Measurements from ENCODE around the gene DUSP14. TPM values are rescaled to one million over a fixed set of nuclear protein-coding genes. Genes with fewer than 3 reads are reported as not detected.

Gene DUSP14
- polyA plus RNA-seq, 3 donors: 0.24 to 1.6 (median 1.1) TPM

DNA sequence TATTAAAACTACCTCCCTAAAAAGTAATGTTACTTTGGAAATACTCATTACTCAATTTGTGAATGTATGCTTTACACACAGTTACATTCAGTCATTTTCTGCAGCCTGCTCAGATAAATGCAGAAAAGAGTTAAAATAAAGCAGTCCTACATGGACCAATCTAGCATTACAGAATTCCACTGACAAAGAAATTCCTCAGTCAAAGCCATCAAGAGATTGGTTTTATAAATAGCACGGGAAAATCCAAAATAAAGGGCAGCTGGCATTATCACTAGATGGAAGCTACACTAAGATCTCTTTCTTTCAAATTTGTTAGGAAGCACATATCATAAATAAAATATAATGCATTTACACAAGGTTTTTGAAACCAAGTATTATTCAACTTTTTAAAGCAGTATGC lies 58.3 kb downstream of the DUSP14 start:
- Histone ChIP-seq H3K36me3 (replicated peaks in 1 of 2; ENCODE audit: control insufficient read depth in 1 of 2, insufficient read depth in 2 of 2, low read length in 2 of 2) (peaks cover 19 to 95% of the 10 kb centered on the region in 2 donors), H3K27me3 (ENCODE audit: control insufficient read depth in 2 of 2, insufficient read depth in 2 of 2, low read length in 2 of 2) (no peaks in the 10 kb centered on the region), H2AFZ (ENCODE audit: insufficient read depth, low read depth, low read length, poor library complexity, severe bottlenecking) (no peak overlapping the region), H4K20me1 (ENCODE audit: insufficient read depth, low read length) (peaks cover 70% of the 10 kb centered on the region), H3K4me3 (replicated peaks in 1 of 3; ENCODE audit: low read depth in 2 of 3, low read length in 3 of 3) (no peak overlapping the region), H3K4me1 (ENCODE audit: control insufficient read depth in 1 of 2, insufficient read depth in 2 of 2, low read length in 2 of 2) (no peaks in the 10 kb centered on the region), H3K4me2 (replicated peaks; ENCODE audit: extremely low read depth, low read length, poor library complexity, severe bottlenecking) (no peak overlapping the region), H3K9ac (ENCODE audit: insufficient read depth, low read length, poor library complexity, severe bottlenecking) (no peak overlapping the region), H3K79me2 (ENCODE audit: insufficient read depth, low read length) (peaks cover 13% of the 10 kb centered on the region), H3K9me3 (replicated peaks in 1 of 2; ENCODE audit: control insufficient read depth in 1 of 2, insufficient read depth in 1 of 2, low read length in 2 of 2) (no peaks in the 10 kb centered on the region), H3K27ac (ENCODE audit: low read depth in 1 of 2, low read length in 2 of 2) (no peak overlapping the region)
- no peak for DNase-seq
- Mint-ChIP-seq H3K36me3 (peaks cover 42 to 63% of the 10 kb centered on the region in 2 donors), H3K27ac (no peak overlapping the region), H3K27me3 (ENCODE audit: low read depth in 3 of 3) (peaks cover 0 to 2% (median 0%) of the 10 kb centered on the region in 3 donors), H3K9me3 (no peaks in the 10 kb centered on the region), H3K4me3 (no peak overlapping the region), H3K4me1 (peaks cover 7% of the 10 kb centered on the region)
- intact Hi-C loops (cut with micrococcal nuclease): no loop called here
- TF ChIP-seq, protein P1, sequence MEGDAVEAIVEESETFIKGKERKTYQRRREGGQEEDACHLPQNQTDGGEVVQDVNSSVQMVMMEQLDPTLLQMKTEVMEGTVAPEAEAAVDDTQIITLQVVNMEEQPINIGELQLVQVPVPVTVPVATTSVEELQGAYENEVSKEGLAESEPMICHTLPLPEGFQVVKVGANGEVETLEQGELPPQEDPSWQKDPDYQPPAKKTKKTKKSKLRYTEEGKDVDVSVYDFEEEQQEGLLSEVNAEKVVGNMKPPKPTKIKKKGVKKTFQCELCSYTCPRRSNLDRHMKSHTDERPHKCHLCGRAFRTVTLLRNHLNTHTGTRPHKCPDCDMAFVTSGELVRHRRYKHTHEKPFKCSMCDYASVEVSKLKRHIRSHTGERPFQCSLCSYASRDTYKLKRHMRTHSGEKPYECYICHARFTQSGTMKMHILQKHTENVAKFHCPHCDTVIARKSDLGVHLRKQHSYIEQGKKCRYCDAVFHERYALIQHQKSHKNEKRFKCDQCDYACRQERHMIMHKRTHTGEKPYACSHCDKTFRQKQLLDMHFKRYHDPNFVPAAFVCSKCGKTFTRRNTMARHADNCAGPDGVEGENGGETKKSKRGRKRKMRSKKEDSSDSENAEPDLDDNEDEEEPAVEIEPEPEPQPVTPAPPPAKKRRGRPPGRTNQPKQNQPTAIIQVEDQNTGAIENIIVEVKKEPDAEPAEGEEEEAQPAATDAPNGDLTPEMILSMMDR (IDR thresholded peaks at IDR 0.05): no peak
- WGBS (ENCODE audit: insufficient coverage): no CpG with 5 or more reads among the region's 1 CpG

DNA sequence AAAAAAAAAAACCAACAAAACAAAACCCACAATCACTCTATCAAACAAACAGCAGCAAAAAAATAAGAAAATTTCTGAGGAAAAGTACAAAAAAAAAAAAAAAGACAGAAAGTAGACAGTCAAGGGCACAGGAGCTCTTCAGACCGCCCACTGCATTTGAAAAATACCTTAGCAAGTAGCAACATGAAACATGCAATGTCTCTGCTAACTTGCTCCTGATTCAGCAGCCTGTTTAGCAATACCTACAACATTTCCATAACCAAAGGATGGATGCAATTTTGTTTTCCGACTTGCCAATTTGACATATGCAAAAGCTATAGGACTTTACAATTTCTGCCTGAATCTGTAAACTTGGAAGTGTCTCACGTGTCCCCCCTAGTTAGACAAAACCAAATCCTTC lies 62.1 kb downstream of the DUSP14 start:
- no peak overlapping the region for H3K27ac ChIP-seq (ENCODE audit: low read depth in 1 of 2, low read length in 2 of 2)
- no peaks in the 10 kb centered on the region for H3K9me3 ChIP-seq (replicated peaks in 1 of 2; ENCODE audit: control insufficient read depth in 1 of 2, insufficient read depth in 1 of 2, low read length in 2 of 2)
- TF ChIP-seq, protein P1 (IDR thresholded peaks at IDR 0.05): no peak
- no peak overlapping the region for H3K9ac ChIP-seq (ENCODE audit: insufficient read depth, low read length, poor library complexity, severe bottlenecking)
- H3K4me1 Mint-ChIP-seq: peaks cover 10% of the 10 kb centered on the region
- no peaks in the 10 kb centered on the region for H3K4me1 ChIP-seq (ENCODE audit: control insufficient read depth in 1 of 2, insufficient read depth in 2 of 2, low read length in 2 of 2)
- no peak overlapping the region for H3K4me3 ChIP-seq (replicated peaks in 1 of 3; ENCODE audit: low read depth in 2 of 3, low read length in 3 of 3)
- no peak for DNase-seq
- peaks cover 50% of the 10 kb centered on the region for H4K20me1 ChIP-seq (ENCODE audit: insufficient read depth, low read length)
- H3K79me2 ChIP-seq (ENCODE audit: insufficient read depth, low read length): peaks cover 3% of the 10 kb centered on the region
- H3K4me2 ChIP-seq (replicated peaks; ENCODE audit: extremely low read depth, low read length, poor library complexity, severe bottlenecking): no peak overlapping the region
- H3K36me3 ChIP-seq (replicated peaks in 1 of 2; ENCODE audit: control insufficient read depth in 1 of 2, insufficient read depth in 2 of 2, low read length in 2 of 2): peaks cover 37 to 87% of the 10 kb centered on the region in 2 donors
- H3K27me3 ChIP-seq (ENCODE audit: control insufficient read depth in 2 of 2, insufficient read depth in 2 of 2, low read length in 2 of 2): no peaks in the 10 kb centered on the region
- H3K9me3 Mint-ChIP-seq: no peaks in the 10 kb centered on the region
- intact Hi-C loops (cut with micrococcal nuclease): no loop called here
- no peak overlapping the region for H3K4me3 Mint-ChIP-seq
- WGBS (ENCODE audit: insufficient coverage): 100% methylated on average over 1 of the region's 3 CpGs
- peaks cover 52 to 70% of the 10 kb centered on the region in 2 donors for H3K36me3 Mint-ChIP-seq
- H3K27ac Mint-ChIP-seq: no peak overlapping the region
- H2AFZ ChIP-seq (ENCODE audit: insufficient read depth, low read depth, low read length, poor library complexity, severe bottlenecking): no peak overlapping the region
- H3K27me3 Mint-ChIP-seq (ENCODE audit: low read depth in 3 of 3): no peaks in the 10 kb centered on the region
